K562 (cell line): ENCODE results near the gene CHAF1A. TPM values are rescaled to one million over a fixed set of nuclear protein-coding genes. Genes with fewer than 3 reads are reported as not detected.
A peak's percentile ranks its signal among the peaks of the same experiment; 100 is the strongest.

Experiments used
- ATF7 ChIP-seq: fragments of 450-650 bp; IDR thresholded peaks from 2 replicates; pipeline ENCODE4 v1.7.1; 2014; ENCODE audit warnings: mild to moderate bottlenecking, moderate library complexity
- BRD9 ChIP-seq: fragments of 450-650 bp; IDR thresholded peaks from 2 replicates; pipeline ENCODE4 v1.6.1; 2018; ENCODE audit warnings: low read depth; ENCODE audit not compliant: partially characterized antibody
- CBFA2T3 ChIP-seq: fragments of 450-650 bp; IDR thresholded peaks from 2 replicates; pipeline ENCODE4 v1.6.1; 2017
- CC2D1A ChIP-seq: fragments of 450-650 bp; IDR thresholded peaks from 2 replicates; pipeline ENCODE4 v1.6.1; 2017; ENCODE audit warnings: mild to moderate bottlenecking
- EHMT2 ChIP-seq: fragments of 450-650 bp; IDR thresholded peaks from 2 replicates; pipeline ENCODE4 v1.6.1; 2018; ENCODE audit warnings: antibody characterized with exemption
- ETV5 ChIP-seq: sonication (generic); formaldehyde crosslinking; IDR thresholded peaks from 2 replicates; pipeline ENCODE4 v1.4.0; 2020; ENCODE audit warnings: low read depth, mild to moderate bottlenecking, missing genetic modification reagents
- MEF2D ChIP-seq: conservative IDR thresholded peaks from 2 replicates; pipeline ENCODE4 v1.6.1; 2016; ENCODE audit warnings: low read depth, missing genetic modification characterization, missing compliant biosample characterization
- PHF20 ChIP-seq: fragments of 450-650 bp; IDR thresholded peaks from 2 replicates; pipeline ENCODE4 v1.6.1; 2018; ENCODE audit not compliant: partially characterized antibody
- POLR3G ChIP-seq: IDR thresholded peaks from 2 replicates; pipeline ENCODE4 v1.6.1; 2011; ENCODE audit not compliant: insufficient read length, insufficient replicate concordance; ENCODE audit errors: extremely low read depth
- RFX5 ChIP-seq: IDR thresholded peaks from 2 replicates; pipeline ENCODE4 v1.6.1; 2011; ENCODE audit warnings: low read depth, mild to moderate bottlenecking, improper control_type of control experiment, low read length
- RNF2 ChIP-seq: sonication (generic); IDR thresholded peaks from 2 replicates; pipeline ENCODE4 v1.6.1; 2016
- SMAD3 ChIP-seq: fragments of 450-650 bp; formaldehyde crosslinking; conservative IDR thresholded peaks from 2 replicates; pipeline ENCODE4 v1.4.0; 2020; ENCODE audit warnings: mild to moderate bottlenecking
- YBX1 ChIP-seq: fragments of 450-650 bp; IDR thresholded peaks from 2 replicates; pipeline ENCODE4 v1.7.1; 2016; ENCODE audit warnings: mild to moderate bottlenecking
- ZKSCAN3 ChIP-seq: fragments of 250-450 bp; sonication (Bioruptor Pico); IDR thresholded peaks from 2 replicates; pipeline ENCODE4 v1.4.0; 2020
- ZNF12 ChIP-seq: sonication (generic); formaldehyde crosslinking; IDR thresholded peaks from 2 replicates; pipeline ENCODE4 v1.4.0; 2020; ENCODE audit warnings: mild to moderate bottlenecking, missing genetic modification reagents
- ZNF217 ChIP-seq: sonication (generic); formaldehyde crosslinking; IDR thresholded peaks from 2 replicates; pipeline ENCODE4 v1.8.0; 2022; ENCODE audit warnings: mild to moderate bottlenecking, missing genetic modification reagents
- polyA plus RNA-seq, 8 experiments: library from polyadenylated mRNA; depleted of rRNA in 4 of 8; stranded (reverse) in 5 of 8; unstranded in 3 of 8; fragments of >200 nt; fragmentation: Nextera tagmentation in 2 of 8; fragmentation: Illumina TruSeq in 1 of 8; extraction: Ambion mirVana in 2 of 8; extraction: Trizol in 1 of 8; gene quantifications; 2 replicates each; pipeline versions ENCODE4 v1.2.1 to v1.2.3, GENCODE V29; 2011 to 2014; ENCODE audit warnings: inconsistent platforms in 1 of 8, missing spikeins in 1 of 8
- total RNA-seq, 7 experiments: library from RNA; depleted of rRNA in 6 of 7; stranded (reverse); fragments of >200 nt in 6 of 7; fragmentation: Illumina TruSeq in 2 of 7; extraction: Trizol in 2 of 7; gene quantifications; 2 replicates each; pipeline versions ENCODE4 v1.2.1 to v1.2.3, GENCODE V29; 2011 to 2021; ENCODE audit warnings: low replicate concordance in 1 of 7
- TF ChIP-seq, protein P1 (sequence below): fragments of 250-450 bp; sonication (Bioruptor Pico); IDR thresholded peaks from 2 replicates; pipeline ENCODE4 v1.4.0; 2020; ENCODE audit warnings: mild to moderate bottlenecking
- TF ChIP-seq, protein P2 (sequence below): sonication (generic); formaldehyde crosslinking; IDR thresholded peaks from 2 replicates; pipeline ENCODE4 v1.5.0; 2020; ENCODE audit warnings: missing genetic modification reagents
- TF ChIP-seq, protein P3 (sequence below): fragments of 250-450 bp; sonication (Bioruptor Pico); IDR thresholded peaks from 2 replicates; pipeline ENCODE4 v1.8.0; 2022; ENCODE audit warnings: inconsistent platforms, mild to moderate bottlenecking, moderate library complexity, borderline replicate concordance
- TF ChIP-seq, protein P4 (sequence below): fragments of 250-450 bp; sonication (Bioruptor Pico); IDR thresholded peaks from 2 replicates; pipeline ENCODE4 v1.4.0; 2020
- TF ChIP-seq, protein P5 (sequence below): sonication (generic); formaldehyde crosslinking; IDR thresholded peaks from 2 replicates; pipeline ENCODE4 v1.8.0; 2023; ENCODE audit warnings: mild to moderate bottlenecking, missing genetic modification reagents
- TF ChIP-seq, protein P6 (sequence below): sonication (generic); formaldehyde crosslinking; IDR thresholded peaks from 2 replicates; pipeline ENCODE4 v1.8.1; 2023; ENCODE audit warnings: mild to moderate bottlenecking, missing genetic modification reagents

The CHAF1A gene
- total and polyA plus RNA-seq, 9 of the 15 experiments (the other 6 are each of a cell fraction or from before 2014, with no cell fraction given): 1.6 to 86.9 (median 45.2) TPM

GRCh38 chr19:4402171-4403004, at the start of gene CHAF1A (continued):
- TF ChIP-seq RFX5: no peak
- TF ChIP-seq, protein P1, sequence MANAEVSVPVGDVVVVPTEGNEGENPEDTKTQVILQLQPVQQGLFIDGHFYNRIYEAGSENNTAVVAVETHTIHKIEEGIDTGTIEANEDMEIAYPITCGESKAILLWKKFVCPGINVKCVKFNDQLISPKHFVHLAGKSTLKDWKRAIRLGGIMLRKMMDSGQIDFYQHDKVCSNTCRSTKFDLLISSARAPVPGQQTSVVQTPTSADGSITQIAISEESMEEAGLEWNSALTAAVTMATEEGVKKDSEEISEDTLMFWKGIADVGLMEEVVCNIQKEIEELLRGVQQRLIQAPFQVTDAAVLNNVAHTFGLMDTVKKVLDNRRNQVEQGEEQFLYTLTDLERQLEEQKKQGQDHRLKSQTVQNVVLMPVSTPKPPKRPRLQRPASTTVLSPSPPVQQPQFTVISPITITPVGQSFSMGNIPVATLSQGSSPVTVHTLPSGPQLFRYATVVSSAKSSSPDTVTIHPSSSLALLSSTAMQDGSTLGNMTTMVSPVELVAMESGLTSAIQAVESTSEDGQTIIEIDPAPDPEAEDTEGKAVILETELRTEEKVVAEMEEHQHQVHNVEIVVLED (CRISPR knock-in tag): no peak
- TF ChIP-seq, protein P2, sequence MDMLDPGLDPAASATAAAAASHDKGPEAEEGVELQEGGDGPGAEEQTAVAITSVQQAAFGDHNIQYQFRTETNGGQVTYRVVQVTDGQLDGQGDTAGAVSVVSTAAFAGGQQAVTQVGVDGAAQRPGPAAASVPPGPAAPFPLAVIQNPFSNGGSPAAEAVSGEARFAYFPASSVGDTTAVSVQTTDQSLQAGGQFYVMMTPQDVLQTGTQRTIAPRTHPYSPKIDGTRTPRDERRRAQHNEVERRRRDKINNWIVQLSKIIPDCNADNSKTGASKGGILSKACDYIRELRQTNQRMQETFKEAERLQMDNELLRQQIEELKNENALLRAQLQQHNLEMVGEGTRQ (CRISPR knock-in tag): peak; percentile 97
- TF ChIP-seq, protein P3, sequence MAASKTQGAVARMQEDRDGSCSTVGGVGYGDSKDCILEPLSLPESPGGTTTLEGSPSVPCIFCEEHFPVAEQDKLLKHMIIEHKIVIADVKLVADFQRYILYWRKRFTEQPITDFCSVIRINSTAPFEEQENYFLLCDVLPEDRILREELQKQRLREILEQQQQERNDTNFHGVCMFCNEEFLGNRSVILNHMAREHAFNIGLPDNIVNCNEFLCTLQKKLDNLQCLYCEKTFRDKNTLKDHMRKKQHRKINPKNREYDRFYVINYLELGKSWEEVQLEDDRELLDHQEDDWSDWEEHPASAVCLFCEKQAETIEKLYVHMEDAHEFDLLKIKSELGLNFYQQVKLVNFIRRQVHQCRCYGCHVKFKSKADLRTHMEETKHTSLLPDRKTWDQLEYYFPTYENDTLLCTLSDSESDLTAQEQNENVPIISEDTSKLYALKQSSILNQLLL (CRISPR knock-in tag): no peak
- TF ChIP-seq RNF2: no peak
- TF ChIP-seq SMAD3 (CRISPR knock-in tag): no peak
- TF ChIP-seq PHF20: no peak
- no peak for TF ChIP-seq CBFA2T3
- TF ChIP-seq ZNF12 (CRISPR knock-in tag): no peak
- TF ChIP-seq ZKSCAN3 (CRISPR knock-in tag): no peak
- no peak for TF ChIP-seq POLR3G
- TF ChIP-seq BRD9: no peak
- no peak for TF ChIP-seq CC2D1A
- TF ChIP-seq ETV5 (CRISPR knock-in tag): no peak
- TF ChIP-seq YBX1: no peak
- TF ChIP-seq MEF2D (tag): no peak; the same call in 1 of the 2 replicates
- TF ChIP-seq, protein P4, sequence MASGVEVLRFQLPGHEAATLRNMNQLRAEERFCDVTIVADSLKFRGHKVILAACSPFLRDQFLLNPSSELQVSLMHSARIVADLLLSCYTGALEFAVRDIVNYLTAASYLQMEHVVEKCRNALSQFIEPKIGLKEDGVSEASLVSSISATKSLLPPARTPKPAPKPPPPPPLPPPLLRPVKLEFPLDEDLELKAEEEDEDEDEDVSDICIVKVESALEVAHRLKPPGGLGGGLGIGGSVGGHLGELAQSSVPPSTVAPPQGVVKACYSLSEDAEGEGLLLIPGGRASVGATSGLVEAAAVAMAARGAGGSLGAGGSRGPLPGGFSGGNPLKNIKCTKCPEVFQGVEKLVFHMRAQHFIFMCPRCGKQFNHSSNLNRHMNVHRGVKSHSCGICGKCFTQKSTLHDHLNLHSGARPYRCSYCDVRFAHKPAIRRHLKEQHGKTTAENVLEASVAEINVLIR (CRISPR knock-in tag): peak; percentile 75
- peak; percentile 98 for TF ChIP-seq ATF7
- TF ChIP-seq, protein P5, sequence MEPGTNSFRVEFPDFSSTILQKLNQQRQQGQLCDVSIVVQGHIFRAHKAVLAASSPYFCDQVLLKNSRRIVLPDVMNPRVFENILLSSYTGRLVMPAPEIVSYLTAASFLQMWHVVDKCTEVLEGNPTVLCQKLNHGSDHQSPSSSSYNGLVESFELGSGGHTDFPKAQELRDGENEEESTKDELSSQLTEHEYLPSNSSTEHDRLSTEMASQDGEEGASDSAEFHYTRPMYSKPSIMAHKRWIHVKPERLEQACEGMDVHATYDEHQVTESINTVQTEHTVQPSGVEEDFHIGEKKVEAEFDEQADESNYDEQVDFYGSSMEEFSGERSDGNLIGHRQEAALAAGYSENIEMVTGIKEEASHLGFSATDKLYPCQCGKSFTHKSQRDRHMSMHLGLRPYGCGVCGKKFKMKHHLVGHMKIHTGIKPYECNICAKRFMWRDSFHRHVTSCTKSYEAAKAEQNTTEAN (CRISPR knock-in tag): no peak
- TF ChIP-seq, protein P6, sequence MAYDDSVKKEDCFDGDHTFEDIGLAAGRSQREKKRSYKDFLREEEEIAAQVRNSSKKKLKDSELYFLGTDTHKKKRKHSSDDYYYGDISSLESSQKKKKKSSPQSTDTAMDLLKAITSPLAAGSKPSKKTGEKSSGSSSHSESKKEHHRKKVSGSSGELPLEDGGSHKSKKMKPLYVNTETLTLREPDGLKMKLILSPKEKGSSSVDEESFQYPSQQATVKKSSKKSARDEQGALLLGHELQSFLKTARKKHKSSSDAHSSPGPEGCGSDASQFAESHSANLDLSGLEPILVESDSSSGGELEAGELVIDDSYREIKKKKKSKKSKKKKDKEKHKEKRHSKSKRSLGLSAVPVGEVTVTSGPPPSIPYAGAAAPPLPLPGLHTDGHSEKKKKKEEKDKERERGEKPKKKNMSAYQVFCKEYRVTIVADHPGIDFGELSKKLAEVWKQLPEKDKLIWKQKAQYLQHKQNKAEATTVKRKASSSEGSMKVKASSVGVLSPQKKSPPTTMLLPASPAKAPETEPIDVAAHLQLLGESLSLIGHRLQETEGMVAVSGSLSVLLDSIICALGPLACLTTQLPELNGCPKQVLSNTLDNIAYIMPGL: peak; percentile 88; the same call in 1 of the 2 replicates
- TF ChIP-seq EHMT2: no peak
- TF ChIP-seq ZNF217: no peak
